Sigmoid colon (tissue), 3 donors: ENCODE measurements around the gene MAGI2.

Experiments used
- POLR2A ChIP-seq, 2 donors: fragments of 450-650 bp; IDR thresholded peaks; one replicate each; pipeline ENCODE4 v1.6.1; 2016; ENCODE audit warnings: antibody characterized with exemption in 2 of 2, mild to moderate bottlenecking in 2 of 2, moderate library complexity in 2 of 2
- TF ChIP-seq, protein P1 (sequence below), 4 experiments: fragments of 450-650 bp in 3 of 4; fragments of 200-600 bp in 1 of 4; IDR thresholded peaks; one replicate each; pipeline ENCODE4 v1.5.1; 2016 to 2019; ENCODE audit warnings: antibody characterized with exemption in 4 of 4, mild to moderate bottlenecking in 3 of 4, moderate library complexity in 2 of 4

DNA sequence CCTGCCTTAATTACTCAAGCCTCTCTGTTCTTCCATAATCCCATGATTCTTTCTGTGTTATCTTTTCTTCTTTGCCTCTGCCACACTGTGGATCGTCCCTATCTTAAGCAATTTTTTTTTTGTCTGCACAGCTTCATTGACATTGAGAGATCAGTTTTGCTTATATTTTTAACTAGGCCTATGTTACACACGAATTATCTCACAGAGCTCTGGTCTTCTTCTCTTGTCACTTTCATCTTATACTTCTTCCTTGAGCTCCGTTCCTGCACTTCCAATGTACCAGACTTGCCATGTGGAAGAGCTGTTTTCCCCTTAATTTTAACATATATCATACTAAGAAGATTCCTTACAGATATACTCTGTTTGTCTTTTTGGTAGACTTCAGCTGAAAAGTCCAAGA, 106.1 kb downstream of the MAGI2 start:
- TF ChIP-seq, protein P1, sequence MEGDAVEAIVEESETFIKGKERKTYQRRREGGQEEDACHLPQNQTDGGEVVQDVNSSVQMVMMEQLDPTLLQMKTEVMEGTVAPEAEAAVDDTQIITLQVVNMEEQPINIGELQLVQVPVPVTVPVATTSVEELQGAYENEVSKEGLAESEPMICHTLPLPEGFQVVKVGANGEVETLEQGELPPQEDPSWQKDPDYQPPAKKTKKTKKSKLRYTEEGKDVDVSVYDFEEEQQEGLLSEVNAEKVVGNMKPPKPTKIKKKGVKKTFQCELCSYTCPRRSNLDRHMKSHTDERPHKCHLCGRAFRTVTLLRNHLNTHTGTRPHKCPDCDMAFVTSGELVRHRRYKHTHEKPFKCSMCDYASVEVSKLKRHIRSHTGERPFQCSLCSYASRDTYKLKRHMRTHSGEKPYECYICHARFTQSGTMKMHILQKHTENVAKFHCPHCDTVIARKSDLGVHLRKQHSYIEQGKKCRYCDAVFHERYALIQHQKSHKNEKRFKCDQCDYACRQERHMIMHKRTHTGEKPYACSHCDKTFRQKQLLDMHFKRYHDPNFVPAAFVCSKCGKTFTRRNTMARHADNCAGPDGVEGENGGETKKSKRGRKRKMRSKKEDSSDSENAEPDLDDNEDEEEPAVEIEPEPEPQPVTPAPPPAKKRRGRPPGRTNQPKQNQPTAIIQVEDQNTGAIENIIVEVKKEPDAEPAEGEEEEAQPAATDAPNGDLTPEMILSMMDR (IDR thresholded peaks at IDR 0.05): no peak
- TF ChIP-seq POLR2A (IDR thresholded peaks at IDR 0.05): no peak
